ENCODE measurements around the gene ATP9A. TPM values are rescaled to one million over a fixed set of nuclear protein-coding genes. Genes with fewer than 3 reads are reported as not detected.

Gene ATP9A
- total and polyA plus RNA-seq, 10 of the 15 experiments (the other 5 are each of a cell fraction or from before 2014, with no cell fraction given): 0.03 to 0.81 (median 0.14) TPM

- WGBS (ENCODE audit: insufficient coverage, insufficient replicate concordance, low lambda C conversion rate, missing lambda C conversion rate): 18% methylated on average over 39 of the region's 44 CpGs
- SMC1A ChIA-PET (ENCODE audit: uncharacterized antibody, unreplicated experiment): no interaction called here
- Histone ChIP-seq H3K9me3 (replicated peaks; ENCODE audit: control insufficient read depth, insufficient read depth, low read length) (no peaks in the 10 kb centered on the region), H4K20me1 (ENCODE audit: control insufficient read depth, insufficient read depth) (no peaks in the 10 kb centered on the region), H3K4me1 (ENCODE audit: control insufficient read depth, insufficient read depth, low read length) (no peaks in the 10 kb centered on the region), H3K36me3 (ENCODE audit: control insufficient read depth in 2 of 2, insufficient read depth in 2 of 2, low read length in 1 of 2) (no peaks in the 10 kb centered on the region), H2AFZ (ENCODE audit: control insufficient read depth, low read depth, low read length) (no peak overlapping the region), H3K27ac (ENCODE audit: control insufficient read depth, insufficient read depth) (no peak overlapping the region), H3K9ac (ENCODE audit: control insufficient read depth, insufficient read depth, low read length) (no peak overlapping the region), H3K4me3 (no peak overlapping the region), H3K4me2 (ENCODE audit: control insufficient read depth, insufficient read depth) (peak overlapping the region; percentile 4; the same call in 1 of the 2 replicates), H3K27me3 (replicated peaks in 1 of 2; ENCODE audit: control insufficient read depth in 2 of 2, insufficient read depth in 2 of 2, low read length in 1 of 2) (peaks cover 5 to 15% of the 10 kb centered on the region in 2 experiments), H3K79me2 (ENCODE audit: control insufficient read depth, insufficient read depth, low read length) (no peaks in the 10 kb centered on the region)
- DNase-seq (ENCODE audit: low read depth, low spot score) (no peak), ATAC-seq (peak; percentile 84), FAIRE-seq (no peak)
- CTCF ChIA-PET: interaction anchor here (0.8 to 1.6 kb wide), 6 partner anchors 16 to 583 kb away, joined by 3 to 6 read pairs (median 4); no protein-coding TSS in a partner anchor
- RAD21 ChIA-PET (ENCODE audit: unreplicated experiment): no interaction called here
- POLR2A ChIA-PET: no interaction called here
- in situ Hi-C loops (cut with MboI): no loop called here
- BruUV-seq (replicated peaks): no TSS peak
- intact Hi-C loops (cut with micrococcal nuclease; ENCODE audit: unreplicated experiment): no loop called here
- no peak for TF ChIP-seq CBX3 (IDR thresholded peaks at IDR 0.05; ENCODE audit: borderline replicate concordance, low read depth)
- no peak for TF ChIP-seq ATF3 (IDR thresholded peaks at IDR 0.05; ENCODE audit: borderline replicate concordance, extremely low read depth, low read depth, low read length)
- no peak for TF ChIP-seq CREM (IDR thresholded peaks at IDR 0.05; ENCODE audit: low read depth)
- peak; percentile 61 to 87 (median 84) for TF ChIP-seq CTCF (IDR thresholded peaks at IDR 0.05 in 2 of 3, conservative IDR thresholded peaks at IDR 0.05 in 1 of 3; ENCODE audit: control insufficient read depth in 2 of 3, extremely low read depth in 1 of 3, insufficient read depth in 1 of 3, low read depth in 3 of 3, low read length in 3 of 3)
- no peak for TF ChIP-seq RB1 (IDR thresholded peaks at IDR 0.05; ENCODE audit: borderline replicate concordance)
- no peak for TF ChIP-seq NKRF (conservative IDR thresholded peaks at IDR 0.05)
- no peak for TF ChIP-seq RBBP5 (conservative IDR thresholded peaks at IDR 0.05)
- no peak for TF ChIP-seq TCF12 (IDR thresholded peaks at IDR 0.05; ENCODE audit: low read depth, low read length)
- TF ChIP-seq BCLAF1 (IDR thresholded peaks at IDR 0.05): no peak
- TF ChIP-seq NFYA (IDR thresholded peaks at IDR 0.05; ENCODE audit: borderline replicate concordance, low read depth, low read length): no peak
Measured at GRCh38 chr20:51800060-51800871, 32.1 kb upstream of the ATP9A start.

Measured in GM12878 (cell line).